IPS-15b (cell line): ENCODE measurements around the gene MMP19.

Experiments
- H3K27me3 ChIP-seq: one replicate; pipeline ENCODE4 v1.6.1; 2013; ENCODE audit warnings: low read length; ENCODE audit not compliant: control insufficient read depth, insufficient read depth
- H3K36me3 ChIP-seq: one replicate; pipeline ENCODE4 v1.6.1; 2013; ENCODE audit warnings: low read length; ENCODE audit not compliant: control insufficient read depth, insufficient read depth
- H3K4me1 ChIP-seq: one replicate; pipeline ENCODE4 v1.6.1; 2013; ENCODE audit warnings: mild to moderate bottlenecking, low read length; ENCODE audit not compliant: control insufficient read depth, insufficient read depth
- H3K4me3 ChIP-seq: one replicate; pipeline ENCODE4 v1.5.1; 2013; ENCODE audit warnings: low read depth, low read length
- H3K9ac ChIP-seq: one replicate; pipeline ENCODE4 v1.6.1; 2013; ENCODE audit warnings: low read depth, mild to moderate bottlenecking, low read length
- H3K9me3 ChIP-seq: one replicate; pipeline ENCODE4 v1.6.1; 2013; ENCODE audit warnings: mild to moderate bottlenecking, low read length; ENCODE audit not compliant: control insufficient read depth, insufficient read depth

Gene MMP19

GRCh38 chr12:55861396-55861795, 18.7 kb upstream of the MMP19 start:
- Histone ChIP-seq H3K9me3 (no peaks in the 10 kb centered on the region), H3K36me3 (no peaks in the 10 kb centered on the region), H3K4me1 (no peaks in the 10 kb centered on the region), H3K4me3 (no peak overlapping the region), H3K9ac (no peak overlapping the region), H3K27me3 (no peaks in the 10 kb centered on the region)

- H3K9me3 ChIP-seq, result no peaks in the 10 kb centered on the region
- H3K27me3 ChIP-seq, result no peaks in the 10 kb centered on the region
- H3K4me3 ChIP-seq, result no peak overlapping the region
- H3K4me1 ChIP-seq, result no peaks in the 10 kb centered on the region
- H3K36me3 ChIP-seq, result no peaks in the 10 kb centered on the region
- H3K9ac ChIP-seq, result no peak overlapping the region
These were observed 10.0 kb upstream of the MMP19 start for GRCh38 chr12:55852740-55853139.

GRCh38 chr12:55850893-55851292, 8.2 kb upstream of the MMP19 start:
- Histone ChIP-seq H3K9ac (no peak overlapping the region), H3K4me1 (no peaks in the 10 kb centered on the region), H3K27me3 (no peaks in the 10 kb centered on the region), H3K36me3 (no peaks in the 10 kb centered on the region), H3K9me3 (no peaks in the 10 kb centered on the region), H3K4me3 (no peak overlapping the region)

GRCh38 chr12:55850401-55850800, 7.7 kb upstream of the MMP19 start:
- Histone ChIP-seq H3K9me3 (no peaks in the 10 kb centered on the region), H3K27me3 (no peaks in the 10 kb centered on the region), H3K4me1 (no peaks in the 10 kb centered on the region), H3K36me3 (no peaks in the 10 kb centered on the region), H3K9ac (no peak overlapping the region), H3K4me3 (no peak overlapping the region)

- no peak overlapping the region for H3K4me3 ChIP-seq
- no peaks in the 10 kb centered on the region for H3K27me3 ChIP-seq
- no peaks in the 10 kb centered on the region for H3K9me3 ChIP-seq
- H3K36me3 ChIP-seq, result no peaks in the 10 kb centered on the region
- no peaks in the 10 kb centered on the region for H3K4me1 ChIP-seq
- no peak overlapping the region for H3K9ac ChIP-seq
These were observed 7.0 kb upstream of the MMP19 start for GRCh38 chr12:55849616-55850343.

- Histone ChIP-seq H3K36me3 (no peaks in the 10 kb centered on the region), H3K4me3 (no peak overlapping the region), H3K27me3 (no peaks in the 10 kb centered on the region), H3K4me1 (peaks cover 5% of the 10 kb centered on the region), H3K9me3 (no peaks in the 10 kb centered on the region), H3K9ac (no peak overlapping the region)
These were observed 5.0 kb upstream of the MMP19 start for GRCh38 chr12:55847603-55848291.

- Histone ChIP-seq H3K36me3 (no peaks in the 10 kb centered on the region), H3K4me3 (no peak overlapping the region), H3K4me1 (peaks cover 5% of the 10 kb centered on the region), H3K9ac (no peak overlapping the region), H3K9me3 (no peaks in the 10 kb centered on the region), H3K27me3 (no peaks in the 10 kb centered on the region)
These were observed 4.3 kb upstream of the MMP19 start for GRCh38 chr12:55847033-55847432.

- Histone ChIP-seq H3K27me3 (no peaks in the 10 kb centered on the region), H3K9me3 (no peaks in the 10 kb centered on the region), H3K36me3 (no peaks in the 10 kb centered on the region), H3K4me3 (no peak overlapping the region), H3K4me1 (peaks cover 5% of the 10 kb centered on the region), H3K9ac (no peak overlapping the region)
These were observed 3.2 kb upstream of the MMP19 start for GRCh38 chr12:55845785-55846496.

GRCh38 chr12:55845361-55845760, 2.6 kb upstream of the MMP19 start:
- Histone ChIP-seq H3K9ac (no peak overlapping the region), H3K27me3 (no peaks in the 10 kb centered on the region), H3K9me3 (no peaks in the 10 kb centered on the region), H3K4me1 (peaks cover 5% of the 10 kb centered on the region), H3K4me3 (no peak overlapping the region), H3K36me3 (no peaks in the 10 kb centered on the region)

GRCh38 chr12:55844961-55845360, 2.2 kb upstream of the MMP19 start:
- Histone ChIP-seq H3K9ac (no peak overlapping the region), H3K4me1 (peaks cover 5% of the 10 kb centered on the region)

GRCh38 chr12:55843431-55843830, 695 bp upstream of the MMP19 start:
- H3K4me3 ChIP-seq, result no peak overlapping the region
- peaks cover 5% of the 10 kb centered on the region for H3K4me1 ChIP-seq
- H3K27me3 ChIP-seq, result no peaks in the 10 kb centered on the region
- H3K9me3 ChIP-seq, result no peaks in the 10 kb centered on the region
- no peak overlapping the region for H3K9ac ChIP-seq
- no peaks in the 10 kb centered on the region for H3K36me3 ChIP-seq

More at GRCh38 chr12:55844961-55845360, 2.2 kb upstream of the MMP19 start:
- no peaks in the 10 kb centered on the region for H3K36me3 ChIP-seq
- H3K4me3 ChIP-seq, result no peak overlapping the region
- H3K9me3 ChIP-seq, result no peaks in the 10 kb centered on the region
- no peaks in the 10 kb centered on the region for H3K27me3 ChIP-seq
